Lung microvascular endothelial cell (primary cell): ENCODE data around the gene MADD. TPM values are rescaled to one million over a fixed set of nuclear protein-coding genes. Genes with fewer than 3 reads are reported as not detected.
"Not testable (repeated sequence)": the region's sequence is repeated elsewhere in the genome, so short reads cannot be mapped to it uniquely, and the experiment has no call there.

Experiments used
- DNase-seq, 2 donors: peaks; one replicate each; pipeline versions ENCODE4 v3.0.0 to v3.0.0-alpha.2; 2010; ENCODE audit warnings: low read depth in 2 of 2
- total RNA-seq: library from RNA; depleted of rRNA; stranded (reverse); fragments of >200 nt; gene quantifications from 2 replicates; pipeline ENCODE4 v1.2.1, GENCODE V29; 2014

MADD gene
- total RNA-seq, 1 donor from 2014 or later, result 21.0 TPM

GRCh38 chr11:47274495-47275235, 4.7 kb downstream of the MADD start:
- DNase-seq, result no peak

- DNase-seq, result no peak
Observed at GRCh38 chr11:47276923-47277322, 7.0 kb downstream of the MADD start.

- no peak for DNase-seq
Observed at GRCh38 chr11:47278058-47278457, 8.1 kb downstream of the MADD start.

GRCh38 chr11:47278769-47279168, 8.8 kb downstream of the MADD start:
- no peak for DNase-seq

DNA sequence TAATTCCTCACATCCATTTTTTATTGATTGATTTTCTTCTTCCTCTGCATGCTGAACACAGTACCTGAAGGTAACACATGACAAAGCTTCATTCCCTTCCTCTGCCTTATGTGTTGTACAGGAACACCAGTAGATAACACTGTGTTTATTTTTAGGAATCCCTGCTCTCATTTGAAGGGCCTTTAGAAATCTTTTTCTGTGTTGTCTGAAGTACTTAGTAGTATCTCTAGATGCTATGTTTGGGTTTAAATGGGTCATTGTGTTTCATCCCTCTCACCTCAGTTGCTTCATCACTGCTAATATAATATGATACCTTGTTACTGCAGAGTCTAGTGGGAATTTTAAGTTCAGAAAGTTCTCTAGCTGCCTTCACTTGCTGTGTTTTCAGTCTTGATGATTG, 10.2 kb downstream of the MADD start:
- no peak for DNase-seq

GRCh38 chr11:47280860-47281259, 10.9 kb downstream of the MADD start:
- DNase-seq, result no peak

GRCh38 chr11:47282462-47282861, 12.5 kb downstream of the MADD start:
- no peak for DNase-seq

GRCh38 chr11:47284151-47284550, 14.2 kb downstream of the MADD start:
- no peak for DNase-seq

DNA sequence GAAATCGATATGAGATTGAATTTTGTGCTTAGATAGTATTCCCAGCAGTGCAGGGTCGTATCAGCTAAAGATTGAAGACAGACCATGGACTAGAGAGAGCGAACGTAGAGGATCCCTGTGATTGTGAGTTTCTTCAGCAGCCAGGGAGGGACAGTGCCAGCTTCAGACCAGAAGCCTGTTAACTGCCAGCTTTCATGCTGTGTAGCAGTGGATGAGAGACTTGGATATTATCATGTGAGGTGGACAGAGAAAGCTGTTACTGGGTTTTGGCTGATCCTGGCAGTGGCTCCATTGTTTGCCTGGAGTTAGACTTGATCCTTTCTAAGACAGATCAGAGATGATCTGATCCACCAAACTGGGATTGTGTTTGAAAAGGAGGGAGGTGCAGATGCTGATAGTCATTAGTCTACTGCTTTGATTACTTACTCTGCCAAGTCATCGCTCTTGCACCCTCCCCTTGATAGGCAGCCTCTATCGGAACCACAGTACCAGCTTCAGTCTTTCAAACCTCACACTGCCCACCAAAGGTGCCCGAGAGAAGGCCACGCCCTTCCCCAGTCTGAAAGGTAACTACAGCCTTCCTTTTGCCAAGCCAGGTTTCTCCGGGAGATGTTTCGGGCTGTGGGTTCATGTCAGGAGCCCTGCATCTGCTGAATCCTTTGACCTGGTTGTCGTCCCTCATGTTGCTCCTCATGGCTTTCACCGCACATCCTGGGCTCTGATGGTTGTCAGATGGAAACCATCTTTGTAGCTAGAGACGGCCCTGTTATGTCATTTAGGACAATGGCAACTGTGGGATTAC, 16.2 kb downstream of the MADD start:
- no peak for DNase-seq

GRCh38 chr11:47288066-47288465, 18.1 kb downstream of the MADD start:
- no peak for DNase-seq

- DNase-seq, result no peak
Observed at GRCh38 chr11:47289856-47290255, 19.9 kb downstream of the MADD start.

DNA sequence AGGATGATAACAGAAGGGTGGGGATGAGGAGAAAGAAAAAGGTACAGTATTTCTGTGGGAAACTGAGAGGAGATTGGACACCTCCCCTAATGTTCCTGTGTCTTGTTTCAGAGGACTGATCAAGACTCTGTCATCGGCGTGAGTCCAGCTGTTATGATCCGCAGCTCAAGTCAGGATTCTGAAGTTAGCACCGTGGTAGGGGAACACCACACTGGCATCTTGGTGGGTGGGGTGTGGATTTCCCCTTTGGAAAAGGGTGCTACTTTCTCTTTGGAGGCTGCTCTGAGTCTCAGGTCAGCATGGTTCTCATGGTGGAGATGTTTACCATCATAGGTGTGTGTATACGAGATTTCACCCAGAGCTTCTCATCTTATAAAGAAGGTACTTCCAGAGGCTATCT, 25.5 kb downstream of the MADD start:
- DNase-seq, result no peak

DNA sequence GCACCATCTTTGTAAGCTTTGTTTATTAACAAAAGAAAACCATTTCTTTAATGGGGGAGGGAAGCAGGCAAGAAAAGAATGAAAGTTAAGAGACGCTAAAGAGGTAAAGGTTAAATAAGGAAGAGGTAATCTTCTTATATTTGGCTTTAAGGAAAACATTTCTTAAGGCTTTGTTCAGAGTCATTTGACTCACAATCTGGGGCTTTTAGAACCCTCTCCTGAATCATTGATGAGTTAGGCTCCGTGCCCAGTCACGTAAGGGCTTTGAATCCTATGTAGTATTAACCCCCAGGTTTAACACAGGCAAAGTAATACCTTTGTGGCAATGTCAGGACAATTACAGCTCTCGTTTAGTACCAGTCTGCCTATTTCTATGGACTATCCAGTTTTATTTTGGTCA, 26.1 kb downstream of the MADD start:
- DNase-seq, result no peak

- no peak for DNase-seq
Observed at GRCh38 chr11:47299078-47299477, 29.1 kb downstream of the MADD start.

- DNase-seq, result no peak
Observed at GRCh38 chr11:47302853-47303252, 32.9 kb downstream of the MADD start.

DNA sequence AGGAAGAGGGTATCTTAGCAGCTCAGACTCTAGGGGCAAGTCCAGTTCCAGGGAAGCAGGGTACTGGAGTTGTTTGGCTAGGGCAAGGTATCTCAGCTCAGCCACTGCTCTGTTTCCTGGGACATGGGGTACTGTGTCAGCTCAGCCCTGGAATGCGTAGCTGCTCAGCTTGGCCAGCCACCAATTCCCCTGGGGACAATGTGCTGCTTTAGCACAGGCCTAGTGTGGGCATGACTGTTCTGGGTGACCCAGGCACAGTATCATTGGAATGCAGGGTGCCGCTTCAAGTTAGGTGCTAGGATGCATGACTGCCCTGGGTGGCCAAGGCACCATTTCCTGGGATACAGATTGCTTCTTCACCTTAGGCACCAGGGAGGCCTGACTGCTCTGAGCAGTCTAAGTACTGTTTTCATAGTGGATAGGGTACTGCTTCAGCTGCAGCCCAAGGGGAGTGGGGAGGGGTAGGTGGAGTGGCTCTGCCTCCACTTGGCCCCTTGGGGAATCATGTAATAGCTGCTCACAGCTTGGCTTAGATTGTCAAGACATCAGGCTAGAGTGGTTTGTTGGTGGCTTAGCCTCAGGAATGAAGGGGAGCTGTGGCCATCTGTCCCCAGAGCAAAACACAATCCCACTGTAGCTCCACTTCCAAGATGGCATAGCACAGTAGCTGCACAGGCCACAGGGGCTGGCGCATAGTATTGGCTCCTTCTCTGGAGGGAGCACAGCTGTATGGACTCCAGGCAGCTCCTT, 36.0 kb downstream of the MADD start:
- DNase-seq, result no peak

DNA sequence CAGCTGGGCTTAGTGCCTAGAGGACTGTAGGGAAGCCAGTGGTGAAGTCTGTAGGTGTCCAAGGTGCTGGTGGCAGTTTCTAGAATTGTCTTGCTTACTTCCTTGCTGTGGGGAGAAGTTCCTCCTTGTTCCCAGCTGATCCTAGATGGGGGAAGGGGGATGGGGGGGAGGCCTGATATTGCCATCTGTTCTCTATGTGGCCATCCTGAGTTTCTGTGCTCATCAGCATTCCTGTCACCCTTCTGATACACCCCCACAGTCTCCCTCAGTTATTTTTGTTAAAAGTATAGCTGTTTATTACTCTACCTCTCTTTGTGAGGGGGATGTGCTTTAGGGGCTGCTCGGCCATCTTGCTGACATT, 36.5 kb downstream of the MADD start:
- DNase-seq, result no peak

DNA sequence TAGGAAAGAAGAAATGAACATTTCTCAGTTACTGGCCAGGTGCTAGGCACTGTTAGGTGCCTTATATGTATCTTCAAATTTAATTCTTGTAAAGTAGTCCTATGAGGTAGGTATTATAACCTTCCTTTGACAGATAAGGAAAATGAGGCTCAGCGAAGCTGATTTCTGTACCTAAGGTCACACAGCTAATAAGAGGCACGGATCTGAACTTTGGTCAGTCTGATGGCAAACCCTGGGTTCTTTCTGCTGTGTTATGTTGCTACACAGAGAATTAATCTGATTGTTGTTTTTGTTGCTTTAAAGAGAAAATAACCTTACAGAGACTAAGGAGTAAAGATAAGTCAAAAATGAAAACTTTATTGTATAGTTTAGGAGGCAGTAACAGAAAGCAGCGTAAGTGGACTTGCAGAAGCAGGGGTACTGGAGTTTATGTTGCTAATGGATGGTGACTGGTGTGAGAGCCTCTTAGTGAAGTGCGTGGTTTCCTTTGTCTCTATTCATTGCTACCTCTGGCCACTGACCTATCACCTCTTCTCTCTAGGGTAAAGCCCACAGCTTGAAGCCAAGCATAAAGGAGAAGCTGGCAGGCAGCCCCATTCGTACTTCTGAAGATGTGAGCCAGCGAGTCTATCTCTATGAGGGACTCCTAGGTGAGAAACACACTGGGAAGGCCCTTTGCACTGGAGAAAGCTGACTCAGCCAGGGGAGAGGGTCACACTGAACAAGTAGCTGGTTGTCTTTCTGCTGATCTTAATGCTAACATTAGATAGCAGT, 38.3 kb downstream of the MADD start:
- no peak for DNase-seq

GRCh38 chr11:47314992-47315391, 45.1 kb downstream of the MADD start:
- no peak for DNase-seq

- not testable (repeated sequence) for DNase-seq
Observed at GRCh38 chr11:47316501-47316900, 46.6 kb downstream of the MADD start.

- no peak for DNase-seq
Observed at GRCh38 chr11:47317064-47317828, 47.3 kb downstream of the MADD start.
